Upper lobe of left lung (tissue), 6 donors: ENCODE data around the gene PTPRN2. TPM values are rescaled to one million over a fixed set of nuclear protein-coding genes. Genes with fewer than 3 reads are reported as not detected.

Experiments used
- ATAC-seq, 2 donors: fragments of 200-7000 bp; cut with Tn5 transposase; one replicate each; pipeline ENCODE4 v1.9.1; 2022; ENCODE audit warnings: mild to moderate bottlenecking in 2 of 2, moderate library complexity in 2 of 2; ENCODE audit not compliant: low FRiP score in 2 of 2
- DNase-seq, 2 donors: peaks; one replicate each; pipeline ENCODE4 v3.0.0-alpha.2; 2019 to 2020
- H3K27ac ChIP-seq, 4 donors: fragments of 200-600 bp; sonication (generic); one replicate each; pipeline ENCODE4 v1.5.1; 2016 to 2019
- H3K27me3 ChIP-seq, 4 donors: fragments of 200-600 bp; sonication (generic); one replicate each; pipeline ENCODE4 v1.5.1; 2017 to 2019
- H3K36me3 ChIP-seq, 4 donors: fragments of 200-600 bp; sonication (generic); one replicate each; pipeline ENCODE4 v1.5.1; 2016 to 2019
- H3K4me1 ChIP-seq, 4 donors: fragments of 200-600 bp; sonication (generic); one replicate each; pipeline ENCODE4 v1.5.1; 2018 to 2019
- H3K4me3 ChIP-seq, 4 donors: fragments of 200-600 bp; sonication (generic); one replicate each; pipeline ENCODE4 v1.5.1; 2017 to 2019; ENCODE audit warnings: mild to moderate bottlenecking in 2 of 4, moderate library complexity in 1 of 4
- H3K9me3 ChIP-seq, 4 donors: fragments of 200-600 bp; sonication (generic); one replicate each; pipeline ENCODE4 v1.5.1; 2018 to 2019
- EP300 ChIP-seq, 4 donors: sonication (generic); formaldehyde crosslinking; IDR thresholded peaks; one replicate each; pipeline ENCODE4 v1.5.1; 2017; ENCODE audit warnings: antibody characterized with exemption in 4 of 4, control low read depth in 2 of 4
- POLR2A ChIP-seq, 4 donors: fragments of 450-650 bp; IDR thresholded peaks; one replicate each; pipeline ENCODE4 v1.5.1; 2016 to 2017; ENCODE audit warnings: antibody characterized with exemption in 4 of 4, mild to moderate bottlenecking in 2 of 4
- POLR2AphosphoS5 ChIP-seq, 2 donors: sonication (generic); formaldehyde crosslinking; IDR thresholded peaks; one replicate each; pipeline ENCODE4 v1.5.1; 2017; ENCODE audit warnings: antibody characterized with exemption in 2 of 2
- WGBS, 2 donors: methylation state at CpG; one replicate each; pipeline ENCODE4 v1.1.5; 2017 to 2018; 5-methylcytosine and 5-hydroxymethylcytosine counted together
- total RNA-seq, 6 donors: library from RNA; depleted of rRNA in 4 of 6; stranded (reverse); fragments of >200 nt in 4 of 6; gene quantifications; one replicate each; pipeline versions ENCODE4 v1.1.0 to v1.2.1, GENCODE V29; 2016 to 2021
- TF ChIP-seq, protein P1 (sequence below), 6 experiments: fragments of 450-650 bp in 4 of 6; fragments of 200-600 bp in 2 of 6; sonication (generic) in 2 of 6; IDR thresholded peaks; one replicate each; pipeline ENCODE4 v1.5.1; 2016 to 2019; ENCODE audit warnings: antibody characterized with exemption in 6 of 6
- donor health status: DM: no; HTN: no; CAD: no; lungs with moderate emphysema.
- donor health status: DM: no; HTN: yes; CAD: no; lungs with severe emphysema.

The PTPRN2 gene
- total RNA-seq, 6 donors from 2014 or later = 3.3 to 7.9 (median 5.2) TPM

DNA sequence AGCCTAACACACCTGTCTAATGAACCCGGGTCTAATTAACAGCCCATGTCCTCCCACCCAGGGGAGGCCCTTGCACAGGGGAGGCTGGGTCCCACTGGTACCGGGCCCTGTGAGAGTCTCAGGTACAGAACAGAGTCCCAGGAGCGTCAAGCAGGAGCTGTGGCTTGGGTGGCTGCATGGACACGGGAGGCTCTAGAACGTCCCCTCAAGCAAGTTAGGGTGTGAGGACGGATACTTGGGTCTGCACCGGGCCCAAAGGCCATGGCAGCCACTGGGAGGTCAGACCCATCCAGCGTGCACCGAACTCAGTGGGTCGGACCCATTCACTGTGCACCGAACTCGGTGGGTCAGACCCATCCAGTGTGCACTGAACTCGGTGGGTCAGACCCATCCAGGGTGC, 941.1 kb downstream of the PTPRN2 start:
- no peak overlapping the region for H3K4me3 ChIP-seq
- ATAC-seq (no peak), DNase-seq (peak in 1 of 2 donors; percentile 46)
- H3K36me3 ChIP-seq = no peaks in the 10 kb centered on the region
- H3K27ac ChIP-seq = no peak overlapping the region
- WGBS, 2 donors = 87 to 100% methylated on average over 6 to 12 of the region's 13 CpGs
- TF ChIP-seq EP300 (IDR thresholded peaks at IDR 0.05) (no peak), POLR2A (IDR thresholded peaks at IDR 0.05) (no peak), POLR2AphosphoS5 (IDR thresholded peaks at IDR 0.05) (no peak)
- TF ChIP-seq, protein P1, sequence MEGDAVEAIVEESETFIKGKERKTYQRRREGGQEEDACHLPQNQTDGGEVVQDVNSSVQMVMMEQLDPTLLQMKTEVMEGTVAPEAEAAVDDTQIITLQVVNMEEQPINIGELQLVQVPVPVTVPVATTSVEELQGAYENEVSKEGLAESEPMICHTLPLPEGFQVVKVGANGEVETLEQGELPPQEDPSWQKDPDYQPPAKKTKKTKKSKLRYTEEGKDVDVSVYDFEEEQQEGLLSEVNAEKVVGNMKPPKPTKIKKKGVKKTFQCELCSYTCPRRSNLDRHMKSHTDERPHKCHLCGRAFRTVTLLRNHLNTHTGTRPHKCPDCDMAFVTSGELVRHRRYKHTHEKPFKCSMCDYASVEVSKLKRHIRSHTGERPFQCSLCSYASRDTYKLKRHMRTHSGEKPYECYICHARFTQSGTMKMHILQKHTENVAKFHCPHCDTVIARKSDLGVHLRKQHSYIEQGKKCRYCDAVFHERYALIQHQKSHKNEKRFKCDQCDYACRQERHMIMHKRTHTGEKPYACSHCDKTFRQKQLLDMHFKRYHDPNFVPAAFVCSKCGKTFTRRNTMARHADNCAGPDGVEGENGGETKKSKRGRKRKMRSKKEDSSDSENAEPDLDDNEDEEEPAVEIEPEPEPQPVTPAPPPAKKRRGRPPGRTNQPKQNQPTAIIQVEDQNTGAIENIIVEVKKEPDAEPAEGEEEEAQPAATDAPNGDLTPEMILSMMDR (IDR thresholded peaks at IDR 0.05) = no peak
- no peaks in the 10 kb centered on the region for H3K9me3 ChIP-seq
- H3K4me1 ChIP-seq = no peaks in the 10 kb centered on the region
- H3K27me3 ChIP-seq = no peaks in the 10 kb centered on the region

DNA sequence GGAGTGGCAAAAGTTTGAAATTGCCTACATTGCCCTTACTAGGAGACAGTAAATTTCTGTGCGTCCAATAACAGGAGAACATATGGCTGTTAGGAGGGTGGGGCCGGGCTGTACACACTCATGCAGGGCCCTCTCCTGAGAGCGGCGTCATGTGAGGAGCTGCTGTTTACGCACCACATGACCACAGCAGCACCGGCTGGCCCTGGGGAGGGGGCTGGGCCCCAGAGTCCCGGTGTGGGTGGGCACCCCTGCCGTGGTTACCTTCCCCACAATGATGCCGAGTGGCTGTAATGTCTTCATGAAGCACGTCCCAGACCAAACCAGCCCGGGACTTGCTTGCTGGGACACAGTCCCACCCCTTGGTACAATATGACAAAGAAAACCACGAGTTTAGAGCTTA, 942.1 kb downstream of the PTPRN2 start:
- TF ChIP-seq EP300 (IDR thresholded peaks at IDR 0.05) (no peak), POLR2A (IDR thresholded peaks at IDR 0.05) (no peak), POLR2AphosphoS5 (IDR thresholded peaks at IDR 0.05) (no peak)
- TF ChIP-seq, protein P1 (IDR thresholded peaks at IDR 0.05) = no peak
- DNase-seq (peak in 1 of 2 donors; percentile 59), ATAC-seq (peak; percentile 23 to 37)
- WGBS, 2 donors = 73 to 86% methylated on average over 8 to 12 of the region's 12 CpGs
- H3K4me1 ChIP-seq = no peaks in the 10 kb centered on the region
- no peaks in the 10 kb centered on the region for H3K27me3 ChIP-seq
- H3K27ac ChIP-seq = no peak overlapping the region
- H3K9me3 ChIP-seq = peaks cover 2 to 10% (median 3%) of the 10 kb centered on the region in 4 donors
- no peaks in the 10 kb centered on the region for H3K36me3 ChIP-seq
- H3K4me3 ChIP-seq = no peak overlapping the region

DNA sequence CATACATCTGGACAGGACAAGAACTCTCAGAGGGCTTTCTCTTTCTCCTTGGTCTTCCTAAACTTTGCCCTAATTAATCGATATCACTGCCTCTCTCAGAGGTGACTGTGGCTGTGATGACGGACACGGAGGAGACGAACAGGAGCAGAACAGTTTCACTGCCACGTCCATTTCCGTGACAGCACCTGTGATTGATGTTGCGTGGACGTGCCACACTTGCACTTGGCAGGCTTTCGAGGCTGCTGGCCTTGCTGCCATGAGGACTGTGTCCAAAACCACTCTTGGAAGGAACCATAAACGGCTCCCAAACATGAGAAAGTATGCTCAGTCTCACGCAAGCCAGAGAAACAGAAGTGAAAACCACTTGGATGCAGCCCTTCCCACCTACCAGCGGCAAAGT, 942.7 kb downstream of the PTPRN2 start:
- Histone ChIP-seq H3K4me1 (no peaks in the 10 kb centered on the region), H3K27ac (no peak overlapping the region), H3K9me3 (peaks cover 6 to 14% (median 7%) of the 10 kb centered on the region in 4 donors), H3K36me3 (no peaks in the 10 kb centered on the region), H3K4me3 (no peak overlapping the region), H3K27me3 (no peaks in the 10 kb centered on the region)
- WGBS, 2 donors = 80 to 85% methylated on average over 12 of the region's 12 CpGs
- ATAC-seq = no peak
- TF ChIP-seq POLR2AphosphoS5 (IDR thresholded peaks at IDR 0.05) (no peak), EP300 (IDR thresholded peaks at IDR 0.05) (no peak), POLR2A (IDR thresholded peaks at IDR 0.05) (no peak)
- TF ChIP-seq, protein P1 (IDR thresholded peaks at IDR 0.05) = no peak
- DNase-seq = no peak

DNA sequence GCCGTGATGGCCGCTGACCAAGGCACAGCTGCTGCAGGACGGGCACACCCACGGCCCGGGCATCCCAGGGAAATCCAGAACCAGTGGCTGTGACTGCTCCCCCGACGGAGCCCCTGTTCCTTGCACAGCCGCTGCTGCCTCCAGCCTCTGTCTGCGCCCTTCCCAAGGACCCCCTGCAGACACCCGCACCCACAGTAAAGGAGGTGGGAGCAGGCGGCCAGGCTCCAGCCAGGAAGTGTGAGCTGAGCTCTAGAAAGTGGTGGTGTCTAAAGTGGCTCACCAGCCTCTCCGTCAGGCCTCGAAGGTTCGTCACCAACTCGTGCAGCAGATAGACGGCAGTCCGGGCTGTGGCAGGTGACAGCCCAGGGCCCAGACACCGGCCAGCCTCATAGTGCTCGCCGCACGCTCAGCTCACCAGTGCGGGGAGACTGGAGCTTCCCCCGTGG, 944.1 kb downstream of the PTPRN2 start:
- peaks cover 6 to 19% (median 8%) of the 10 kb centered on the region in 4 donors for H3K9me3 ChIP-seq
- DNase-seq (peak in 1 of 2 donors; percentile 57), ATAC-seq (peak in 1 of 2 donors; percentile 26)
- TF ChIP-seq, protein P1 (IDR thresholded peaks at IDR 0.05) = no peak
- no peaks in the 10 kb centered on the region for H3K4me1 ChIP-seq
- H3K27ac ChIP-seq = no peak overlapping the region
- H3K4me3 ChIP-seq = no peak overlapping the region
- H3K27me3 ChIP-seq = no peaks in the 10 kb centered on the region
- H3K36me3 ChIP-seq = no peaks in the 10 kb centered on the region
- 77 to 93% methylated on average over 3 to 22 of the region's 23 CpGs for whole genome bisulfite sequencing, 2 donors

DNA sequence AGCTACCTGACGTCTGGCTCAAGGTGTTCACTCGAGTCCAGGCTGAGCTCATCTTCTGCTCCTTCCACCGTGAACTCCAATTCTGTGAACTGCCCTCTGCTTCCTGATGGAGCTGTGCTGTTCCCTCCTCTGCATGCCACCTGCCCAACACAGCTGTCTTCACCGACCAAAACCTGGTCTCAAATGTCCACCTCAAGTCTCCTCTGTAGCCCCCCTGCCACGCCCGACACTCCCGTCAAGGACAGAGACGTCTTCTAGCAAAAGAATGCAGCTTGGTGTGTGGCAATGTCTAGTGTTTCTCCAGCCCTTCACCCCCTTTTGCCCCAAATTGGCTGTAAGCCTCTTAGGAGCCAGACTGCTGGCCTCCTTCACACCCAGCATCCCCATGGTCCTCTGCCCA, 945.8 kb downstream of the PTPRN2 start:
- Histone ChIP-seq H3K4me1 (no peaks in the 10 kb centered on the region), H3K27ac (no peak overlapping the region), H3K4me3 (no peak overlapping the region), H3K36me3 (no peaks in the 10 kb centered on the region), H3K27me3 (no peaks in the 10 kb centered on the region), H3K9me3 (peaks cover 6 to 19% (median 8%) of the 10 kb centered on the region in 4 donors)
- TF ChIP-seq POLR2A (IDR thresholded peaks at IDR 0.05) (no peak), EP300 (IDR thresholded peaks at IDR 0.05) (no peak), POLR2AphosphoS5 (IDR thresholded peaks at IDR 0.05) (no peak)
- TF ChIP-seq, protein P1 (IDR thresholded peaks at IDR 0.05) = no peak
- ATAC-seq (no peak), DNase-seq (no peak)
- WGBS, 2 donors = 81 to 84% methylated on average over 8 of the region's 8 CpGs
